ENCODE measurements around the gene S100A4. TPM values are rescaled to one million over a fixed set of nuclear protein-coding genes. Genes with fewer than 3 reads are reported as not detected.
"Not testable (repeated sequence)": the region's sequence is repeated elsewhere in the genome, so short reads cannot be mapped to it uniquely, and the experiment has no call there.

Gene S100A4
- total RNA-seq, 1 experiment from 2014 or later, result 20.6 TPM

- DNase-seq (ENCODE audit: low read depth), result peak; percentile 97
Observed at GRCh38 chr1:153533689-153534201, 11.9 kb downstream of the S100A4 start.

GRCh38 chr1:153532769-153533599, 12.6 kb downstream of the S100A4 start:
- DNase-seq (ENCODE audit: low read depth), result peak; percentile 92

GRCh38 chr1:153532181-153532580, 13.4 kb downstream of the S100A4 start:
- peak; percentile 25 for DNase-seq (ENCODE audit: low read depth)

- no peak for DNase-seq (ENCODE audit: low read depth)
Observed at GRCh38 chr1:153531638-153532037, 14.0 kb downstream of the S100A4 start.

- no peak for DNase-seq (ENCODE audit: low read depth)
Observed at GRCh38 chr1:153527683-153528040, 17.9 kb downstream of the S100A4 start.

GRCh38 chr1:153527023-153527682, 18.5 kb downstream of the S100A4 start:
- peak; percentile 35 for DNase-seq (ENCODE audit: low read depth)

- DNase-seq (ENCODE audit: low read depth), result no peak
Observed at GRCh38 chr1:153526132-153526543, 19.5 kb downstream of the S100A4 start.

GRCh38 chr1:153525088-153525728, 20.4 kb downstream of the S100A4 start:
- DNase-seq (ENCODE audit: low read depth), result no peak

GRCh38 chr1:153522353-153523048, 23.1 kb downstream of the S100A4 start:
- not testable (repeated sequence) for DNase-seq (ENCODE audit: low read depth)

- DNase-seq (ENCODE audit: low read depth), result not testable (repeated sequence)
Observed at GRCh38 chr1:153521808-153522207, 23.8 kb downstream of the S100A4 start.

GRCh38 chr1:153520818-153521476, 24.7 kb downstream of the S100A4 start:
- DNase-seq (ENCODE audit: low read depth), result no peak

- not testable (repeated sequence) for DNase-seq (ENCODE audit: low read depth)
Observed at GRCh38 chr1:153520137-153520691, 25.4 kb downstream of the S100A4 start.

- DNase-seq (ENCODE audit: low read depth), result no peak
Observed at GRCh38 chr1:153519242-153519641, 26.4 kb downstream of the S100A4 start.

- no peak for DNase-seq (ENCODE audit: low read depth)
Observed at GRCh38 chr1:153515504-153516394, 29.9 kb downstream of the S100A4 start.

GRCh38 chr1:153513666-153514065, 31.9 kb downstream of the S100A4 start:
- no peak for DNase-seq (ENCODE audit: low read depth)

GRCh38 chr1:153513023-153513422, 32.6 kb downstream of the S100A4 start:
- DNase-seq (ENCODE audit: low read depth), result no peak

- peak; percentile 86 for DNase-seq (ENCODE audit: low read depth)
Observed at GRCh38 chr1:153510984-153511410, 34.6 kb downstream of the S100A4 start.

GRCh38 chr1:153509729-153510354, 35.8 kb downstream of the S100A4 start:
- peak; percentile 67 for DNase-seq (ENCODE audit: low read depth)

GRCh38 chr1:153509036-153509435, 36.6 kb downstream of the S100A4 start:
- DNase-seq (ENCODE audit: low read depth), result no peak
